OCI-LY1 (cell line): Measurements from ENCODE around the gene ABCD3.
"Not testable (repeated sequence)": the region's sequence is repeated elsewhere in the genome, so short reads cannot be mapped to it uniquely, and the experiment has no call there.

Source experiments
- H2AFZ ChIP-seq: fragments of 200-600 bp; sonication (generic), shearing (Covaris generic); 2 replicates; pipeline ENCODE4 v1.6.0; 2014; ENCODE audit warnings: antibody characterized with exemption, mild to moderate bottlenecking, low read length
- H3F3A ChIP-seq: fragments of 200-600 bp; sonication (generic), shearing (Covaris generic); 2 replicates; pipeline ENCODE4 v1.6.0; 2014; ENCODE audit warnings: mild to moderate bottlenecking, antibody characterized with exemption, low read length, moderate library complexity; ENCODE audit not compliant: insufficient read depth
- H3K27ac ChIP-seq: fragments of 200-600 bp; sonication (generic); 2 replicates; pipeline ENCODE4 v1.5.1; 2014; ENCODE audit warnings: low read length, mixed run types, mild to moderate bottlenecking, low read depth; ENCODE audit not compliant: poor library complexity, severe bottlenecking
- H3K27me3 ChIP-seq: fragments of 200-600 bp; sonication (generic); 2 replicates; pipeline ENCODE4 v1.6.0; 2014; ENCODE audit warnings: antibody characterized with exemption, mild to moderate bottlenecking, low read length, moderate library complexity; ENCODE audit not compliant: insufficient read depth
- H3K36me3 ChIP-seq: fragments of 200-600 bp; sonication (generic); 2 replicates; pipeline ENCODE4 v1.6.1; 2014; ENCODE audit warnings: mild to moderate bottlenecking, antibody characterized with exemption, low read length, moderate library complexity, mixed read lengths; ENCODE audit not compliant: insufficient read depth
- H3K4me1 ChIP-seq: fragments of 200-600 bp; sonication (generic); 2 replicates; pipeline ENCODE4 v1.5.1; 2014; ENCODE audit warnings: mild to moderate bottlenecking, low read length, moderate library complexity; ENCODE audit not compliant: insufficient read depth, severe bottlenecking
- H3K4me2 ChIP-seq: fragments of 200-600 bp; sonication (generic), shearing (Covaris generic); 2 replicates; pipeline ENCODE4 v1.6.1; 2014; ENCODE audit warnings: low read length
- H3K4me3 ChIP-seq: fragments of 200-600 bp; sonication (generic); 2 replicates; pipeline ENCODE4 v1.5.1; 2014; ENCODE audit warnings: low read length, low read depth, mild to moderate bottlenecking, mixed read lengths; ENCODE audit not compliant: poor library complexity, severe bottlenecking
- H3K79me2 ChIP-seq: fragments of 200-600 bp; shearing (Covaris generic); 2 replicates; pipeline ENCODE4 v1.6.1; 2016; ENCODE audit warnings: mixed run types, low read length, mixed read lengths; ENCODE audit not compliant: insufficient read depth
- H3K9ac ChIP-seq: fragments of 200-600 bp; sonication (generic), shearing (Covaris generic); 2 replicates; pipeline ENCODE4 v1.6.1; 2014; ENCODE audit warnings: mild to moderate bottlenecking, low read length, mixed read lengths
- H3K9me2 ChIP-seq: fragments of 200-600 bp; sonication (generic), shearing (Covaris generic); 2 replicates; pipeline ENCODE4 v1.6.1; 2014; ENCODE audit warnings: low read depth, mild to moderate bottlenecking, low read length, mixed read lengths
- H3K9me3 ChIP-seq: fragments of 200-600 bp; shearing (Covaris generic); 2 replicates; pipeline ENCODE4 v1.6.1; 2014; ENCODE audit warnings: low read length, mixed read lengths
- H4K20me1 ChIP-seq: fragments of 200-600 bp; sonication (generic), shearing (Covaris generic); 2 replicates; pipeline ENCODE4 v1.6.0; 2016; ENCODE audit warnings: mild to moderate bottlenecking, low read length; ENCODE audit not compliant: insufficient read depth
- CTCF ChIP-seq: fragments of 200-600 bp; sonication (generic), shearing (Covaris generic); IDR thresholded peaks from 2 replicates; pipeline ENCODE4 v1.5.1; 2017; ENCODE audit warnings: mild to moderate bottlenecking, antibody characterized with exemption, low read length, moderate library complexity, mixed read lengths
- EZH2 ChIP-seq: fragments of 200-600 bp; sonication (generic), shearing (Covaris generic); IDR thresholded peaks from 2 replicates; pipeline ENCODE4 v1.8.0; 2017; ENCODE audit warnings: borderline replicate concordance, mixed run types, mild to moderate bottlenecking, antibody characterized with exemption, low read length, moderate library complexity, mixed read lengths

Gene ABCD3

GRCh38 chr1:94425821-94426484 lies 7.8 kb downstream of the ABCD3 start:
- TF ChIP-seq EZH2 (no peak), CTCF (no peak)
- H3K4me2 ChIP-seq: no peak overlapping the region
- no peaks in the 10 kb centered on the region; the same call in 1 of the 2 replicates for H3K36me3 ChIP-seq
- peaks cover 18% of the 10 kb centered on the region for H3K4me1 ChIP-seq
- H3K9me3 ChIP-seq: 0 out of 2 replicates have a peak, but pooled peaks cover 2% of the 10 kb centered on the region
- H3F3A ChIP-seq: no peaks in the 10 kb centered on the region
- no peaks in the 10 kb centered on the region for H3K27me3 ChIP-seq
- peaks cover 39% of the 10 kb centered on the region for H3K79me2 ChIP-seq
- no peak overlapping the region for H3K27ac ChIP-seq
- no peaks in the 10 kb centered on the region for H4K20me1 ChIP-seq
- no peak overlapping the region for H3K4me3 ChIP-seq
- no peak overlapping the region for H3K9ac ChIP-seq
- H3K9me2 ChIP-seq: no peaks in the 10 kb centered on the region
- H2AFZ ChIP-seq: no peak overlapping the region

GRCh38 chr1:94426485-94426870 lies 8.3 kb downstream of the ABCD3 start:
- not testable (repeated sequence) for H4K20me1 ChIP-seq, H3K4me3 ChIP-seq, H3K36me3 ChIP-seq, H3K4me2 ChIP-seq, H3K9me3 ChIP-seq, H3K9ac ChIP-seq, H3K27ac ChIP-seq, H3K27me3 ChIP-seq, H3F3A ChIP-seq, H2AFZ ChIP-seq, H3K9me2 ChIP-seq
- H3K4me1 ChIP-seq: peaks cover 17% of the 10 kb centered on the region
- peaks cover 43% of the 10 kb centered on the region for H3K79me2 ChIP-seq

GRCh38 chr1:94428441-94428840 lies 10.3 kb downstream of the ABCD3 start:
- Histone ChIP-seq H3K9me2 (no peaks in the 10 kb centered on the region), H3K36me3 (no peaks in the 10 kb centered on the region; the same call in 1 of the 2 replicates), H3K4me1 (peaks cover 7% of the 10 kb centered on the region), H3F3A (no peaks in the 10 kb centered on the region), H3K4me2 (no peak overlapping the region), H4K20me1 (no peaks in the 10 kb centered on the region), H2AFZ (no peak overlapping the region), H3K9ac (no peak overlapping the region), H3K4me3 (no peak overlapping the region), H3K27me3 (no peaks in the 10 kb centered on the region), H3K27ac (no peak overlapping the region), H3K79me2 (peaks cover 47% of the 10 kb centered on the region), H3K9me3 (peaks cover 4% of the 10 kb centered on the region; the same call in 1 of the 2 replicates)
- TF ChIP-seq EZH2: no peak
- no peak for TF ChIP-seq CTCF

- H3F3A ChIP-seq, H3K27ac ChIP-seq, H3K9me2 ChIP-seq, H2AFZ ChIP-seq, H3K27me3 ChIP-seq, H3K9ac ChIP-seq, H4K20me1 ChIP-seq, H3K9me3 ChIP-seq, H3K4me1 ChIP-seq, H3K4me2 ChIP-seq, H3K36me3 ChIP-seq, H3K4me3 ChIP-seq: not testable (repeated sequence)
- H3K79me2 ChIP-seq: peaks cover 47% of the 10 kb centered on the region
Measured at GRCh38 chr1:94428927-94429528, 10.8 kb downstream of the ABCD3 start.

GRCh38 chr1:94430066-94430465 lies 11.9 kb downstream of the ABCD3 start:
- peaks cover 40% of the 10 kb centered on the region for H3K79me2 ChIP-seq
- H3K9me2 ChIP-seq, H3K9ac ChIP-seq, H3F3A ChIP-seq, H3K4me3 ChIP-seq, H3K27ac ChIP-seq, H3K36me3 ChIP-seq, H3K9me3 ChIP-seq, H3K4me2 ChIP-seq, H4K20me1 ChIP-seq, H2AFZ ChIP-seq, H3K4me1 ChIP-seq, H3K27me3 ChIP-seq: not testable (repeated sequence)
